ENCODE data around the gene NEBL.
A peak's percentile ranks its signal among the peaks of the same experiment; 100 is the strongest.

Gene NEBL

DNA sequence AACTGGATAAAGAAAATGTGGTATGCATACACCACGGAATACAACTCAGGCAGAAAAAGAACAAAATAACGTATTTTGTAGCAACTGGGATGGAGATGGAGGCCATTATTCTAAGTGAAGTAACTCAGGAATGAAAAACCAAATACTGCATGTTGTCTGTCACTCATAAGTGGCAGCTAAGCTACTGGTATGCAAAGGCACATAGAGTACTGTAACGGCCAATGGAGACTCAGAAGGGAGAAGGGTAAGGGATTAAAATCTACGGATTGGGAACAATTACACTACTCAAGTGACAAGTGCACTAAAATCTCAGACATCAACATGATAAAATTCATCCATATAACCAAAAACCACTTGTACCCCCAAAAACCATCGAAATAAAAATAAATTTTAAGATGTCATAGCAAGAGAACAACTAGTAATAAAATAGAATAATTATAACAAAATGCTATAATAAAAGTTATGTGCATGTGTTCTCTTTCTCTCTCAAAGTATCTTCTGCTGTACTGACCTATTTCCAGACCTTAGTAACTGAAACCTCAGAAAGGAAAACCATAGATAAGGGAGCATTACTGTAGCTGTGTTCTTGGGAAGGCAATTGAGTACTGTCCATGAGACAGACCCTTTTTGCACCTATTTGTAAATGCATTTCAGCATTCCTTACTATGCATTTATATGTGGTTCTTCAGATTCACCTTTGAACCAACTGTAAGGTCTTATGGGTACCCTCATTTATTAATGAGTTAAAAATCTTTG lies 6.7 kb upstream of the NEBL start:
- DNase-seq = no peak

DNA sequence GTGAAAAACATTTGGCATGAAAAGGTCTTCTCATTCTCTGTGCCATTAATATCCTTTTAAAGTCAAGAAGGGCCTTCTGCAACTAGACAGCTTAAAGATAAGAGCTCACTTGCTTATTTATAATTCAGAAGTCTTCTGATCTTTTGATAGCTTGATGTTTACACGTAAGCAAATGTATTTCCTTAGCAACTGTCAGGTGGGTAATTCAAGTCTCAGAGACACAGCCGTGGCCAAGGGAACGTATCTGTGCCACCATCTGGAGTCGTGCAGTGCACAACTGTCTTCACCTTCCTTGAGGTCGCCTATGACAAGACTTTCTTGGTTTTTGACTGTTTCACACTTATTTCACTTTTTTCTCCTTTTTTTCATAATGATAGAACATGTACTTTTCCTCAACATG lies 4.0 kb upstream of the NEBL start:
- no peak for DNase-seq

DNA sequence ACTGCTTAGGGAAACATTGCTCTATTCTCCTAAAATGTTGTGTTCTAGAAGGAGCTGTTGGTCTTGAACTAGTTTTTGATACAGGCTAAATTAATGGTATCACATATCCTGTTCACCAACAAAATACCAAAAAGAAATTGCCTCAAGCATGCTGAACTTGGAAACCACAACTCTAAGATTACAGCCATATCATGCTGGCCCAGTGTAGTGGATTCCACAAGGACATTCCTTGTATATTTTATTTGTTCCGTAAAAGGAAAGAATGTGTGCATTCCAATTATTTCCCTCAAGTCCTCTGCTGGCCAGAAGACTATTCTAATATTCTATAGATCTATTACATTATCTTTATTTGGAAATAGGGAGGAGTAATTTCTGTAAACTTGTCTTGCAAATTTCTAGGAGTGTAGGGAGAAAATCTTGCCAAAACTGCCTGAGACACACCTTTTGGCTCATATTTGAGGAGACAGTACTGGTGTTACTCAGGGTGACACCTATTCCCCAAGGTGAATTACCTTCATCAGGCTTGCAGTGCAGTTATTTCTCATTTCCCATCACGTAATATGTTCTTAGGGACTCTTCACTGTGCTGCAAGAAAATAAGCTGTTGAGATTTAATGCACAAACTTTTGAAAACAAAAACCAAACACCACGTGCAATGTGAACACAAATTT lies 1.9 kb upstream of the NEBL start:
- DNase-seq = no peak

DNA sequence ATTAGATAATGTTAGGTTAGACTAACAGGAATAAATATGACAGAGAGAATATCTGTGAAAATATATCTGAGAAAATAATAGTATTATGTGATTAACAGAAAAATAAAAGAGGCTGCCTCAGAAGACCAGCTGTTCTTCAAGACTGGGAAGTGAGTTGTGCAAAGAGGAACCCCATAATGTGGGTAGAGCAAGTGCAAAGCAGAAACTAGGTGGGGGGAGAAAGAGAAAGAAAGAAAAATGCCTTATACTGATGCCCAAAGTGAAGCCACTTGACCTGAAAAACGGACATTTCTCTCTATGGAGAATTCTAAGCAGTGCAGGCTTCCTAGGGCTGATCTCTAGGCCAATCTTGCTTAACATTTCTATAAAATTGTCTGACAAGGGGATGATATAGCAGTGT lies 3.8 kb downstream of the NEBL start:
- no peak for DNase-seq

DNA sequence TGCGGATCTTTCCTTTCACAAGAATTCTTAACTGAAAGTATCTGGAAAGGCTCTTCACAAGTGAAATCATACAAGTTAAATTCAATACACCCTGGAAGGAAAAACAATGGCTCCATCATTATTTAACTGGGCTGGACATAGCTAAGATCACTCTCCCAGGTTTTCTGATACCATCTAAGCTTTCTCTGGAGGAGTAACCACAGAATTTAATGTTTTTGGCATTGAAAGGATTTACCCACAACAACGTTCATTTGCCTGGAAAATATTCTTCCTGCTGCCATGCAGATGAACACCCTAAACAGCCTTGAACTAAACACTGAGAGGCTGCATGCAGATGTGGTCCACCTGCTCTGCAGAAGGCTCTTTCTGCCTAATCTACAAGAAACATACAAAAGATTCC lies 4.3 kb downstream of the NEBL start:
- no peak for DNase-seq

DNA sequence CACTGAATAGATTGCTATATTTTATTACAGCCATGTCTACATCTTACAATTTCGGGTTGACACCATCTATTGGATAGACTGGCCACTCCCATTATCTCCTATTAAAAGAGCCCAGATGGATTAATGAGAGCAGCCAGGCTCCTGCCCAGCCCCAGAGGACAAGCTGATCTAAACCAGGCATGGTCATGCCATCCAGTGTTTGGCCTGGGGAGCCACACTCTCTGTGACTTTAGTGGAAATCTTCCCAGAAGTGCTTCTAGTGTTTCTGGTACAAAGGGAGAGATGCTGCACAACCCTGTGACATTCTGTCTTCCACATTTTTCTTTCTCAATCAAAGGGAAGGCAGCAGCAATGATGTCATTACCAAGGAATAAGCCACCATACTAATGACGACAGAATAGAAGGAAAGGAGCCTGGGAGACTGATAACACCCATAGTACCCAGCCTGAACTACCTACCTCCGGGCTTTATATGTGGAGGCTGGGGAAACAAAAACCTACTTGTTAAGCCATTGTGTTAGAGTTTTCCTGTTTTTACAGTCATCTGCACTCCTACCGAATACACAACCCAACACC lies 5.0 kb downstream of the NEBL start:
- no peak for DNase-seq

DNA sequence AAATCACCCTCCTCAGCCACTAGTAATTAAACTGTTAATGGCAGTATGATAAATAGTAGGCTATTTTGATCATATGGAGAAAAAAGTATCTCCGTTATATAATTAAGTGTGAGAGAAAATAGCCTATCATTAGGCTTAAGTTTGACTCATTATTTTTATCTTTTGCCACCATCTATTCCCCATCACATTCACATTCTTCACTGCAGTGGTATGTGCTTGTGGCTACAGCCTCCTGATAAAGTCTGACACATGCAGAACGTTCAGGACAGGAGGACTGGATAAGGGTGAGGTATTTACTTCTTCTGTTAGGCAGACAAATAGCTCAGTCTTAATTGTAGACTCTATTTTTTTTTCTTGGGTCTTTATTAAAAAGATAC lies 5.8 kb downstream of the NEBL start:
- DNase-seq = no peak

DNA sequence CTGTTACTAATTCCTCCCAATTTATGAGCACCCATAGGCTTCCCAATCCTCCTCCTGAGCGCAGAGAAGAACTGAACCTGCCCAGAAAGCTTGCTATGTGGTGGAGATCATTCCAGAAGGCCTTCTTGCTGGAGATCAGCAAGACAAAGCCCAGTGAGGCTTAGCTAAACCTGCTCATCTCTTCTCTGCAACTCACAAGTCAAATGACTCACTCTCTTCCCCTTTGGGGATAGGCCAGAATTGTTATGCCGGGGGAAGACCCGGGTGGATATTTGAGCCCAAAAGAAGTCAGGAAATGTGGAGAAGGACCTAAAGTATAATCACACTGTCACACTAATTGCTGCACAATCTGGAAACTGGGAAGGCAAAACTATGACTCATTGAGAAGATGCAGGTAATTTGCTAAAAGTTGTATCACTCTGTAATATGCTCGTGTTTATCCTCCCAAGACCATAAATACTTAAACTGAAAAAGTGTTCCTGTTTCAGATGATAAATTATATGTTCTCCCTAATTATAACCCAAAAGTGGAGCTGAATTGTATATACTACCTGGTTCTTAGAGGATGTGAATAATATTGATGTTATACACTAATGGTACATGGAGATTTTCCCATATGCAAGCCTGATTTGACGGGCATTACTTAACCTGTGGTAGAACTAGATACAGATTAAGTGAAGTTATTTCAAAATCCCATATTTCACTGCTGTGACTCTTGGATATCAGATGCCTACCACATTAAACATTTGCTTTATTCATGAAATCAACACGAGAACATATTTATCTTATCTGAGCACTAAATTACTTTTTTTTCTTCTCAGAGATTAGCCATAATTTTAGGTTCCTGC lies 6.4 kb downstream of the NEBL start:
- no peak for DNase-seq

DNA sequence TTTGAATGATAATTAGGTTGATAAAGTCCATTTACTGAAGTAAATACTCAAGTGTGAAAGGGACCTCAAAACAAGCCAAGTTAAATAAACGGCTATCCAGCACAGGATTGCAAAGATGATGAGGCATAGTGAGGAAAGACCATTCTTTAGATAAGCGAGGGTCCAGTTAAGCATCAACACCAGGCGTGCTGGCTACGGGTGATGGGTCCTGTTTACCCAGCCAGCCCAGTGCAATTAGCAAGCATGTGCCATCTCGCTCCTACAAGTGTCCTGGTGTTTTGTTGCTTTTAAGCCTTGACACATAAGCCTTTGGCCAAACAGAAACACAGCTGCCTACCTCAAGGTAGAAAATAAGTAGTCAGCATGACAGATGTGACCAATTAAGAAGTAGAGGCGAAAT lies 7.1 kb downstream of the NEBL start:
- DNase-seq = no peak

DNA sequence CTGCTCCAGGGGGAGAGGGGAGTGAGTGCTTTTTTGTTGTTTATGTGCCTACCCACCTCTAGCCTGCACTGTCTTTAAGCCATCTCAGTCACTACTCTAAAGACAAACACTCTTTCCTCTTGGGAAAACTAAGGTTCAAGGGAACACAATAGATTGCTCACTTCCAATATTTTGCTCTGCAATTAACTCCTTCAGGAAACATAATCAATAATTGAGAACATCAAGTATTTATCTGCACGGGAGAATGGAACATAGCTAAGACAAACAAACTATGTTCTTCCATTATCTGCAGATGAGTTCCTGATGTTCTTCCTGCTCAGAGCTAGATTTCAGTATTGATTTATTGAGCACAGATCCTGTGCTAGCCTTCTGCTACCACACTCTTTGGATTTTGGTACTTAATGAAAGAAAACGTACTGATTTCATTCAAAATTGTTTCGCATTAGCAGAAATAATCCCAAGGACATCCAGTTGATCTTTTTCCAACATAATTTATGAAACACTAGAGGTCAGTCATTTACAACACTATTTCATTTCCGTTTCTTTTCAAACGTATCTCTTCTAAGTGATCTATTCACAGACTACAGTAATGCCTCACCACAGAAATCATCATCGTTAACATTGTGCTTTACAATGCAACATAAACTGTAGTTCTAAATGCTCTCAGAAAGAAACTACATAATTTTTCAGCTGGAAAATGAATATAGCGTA lies 8.3 kb downstream of the NEBL start:
- no peak for DNase-seq

DNA sequence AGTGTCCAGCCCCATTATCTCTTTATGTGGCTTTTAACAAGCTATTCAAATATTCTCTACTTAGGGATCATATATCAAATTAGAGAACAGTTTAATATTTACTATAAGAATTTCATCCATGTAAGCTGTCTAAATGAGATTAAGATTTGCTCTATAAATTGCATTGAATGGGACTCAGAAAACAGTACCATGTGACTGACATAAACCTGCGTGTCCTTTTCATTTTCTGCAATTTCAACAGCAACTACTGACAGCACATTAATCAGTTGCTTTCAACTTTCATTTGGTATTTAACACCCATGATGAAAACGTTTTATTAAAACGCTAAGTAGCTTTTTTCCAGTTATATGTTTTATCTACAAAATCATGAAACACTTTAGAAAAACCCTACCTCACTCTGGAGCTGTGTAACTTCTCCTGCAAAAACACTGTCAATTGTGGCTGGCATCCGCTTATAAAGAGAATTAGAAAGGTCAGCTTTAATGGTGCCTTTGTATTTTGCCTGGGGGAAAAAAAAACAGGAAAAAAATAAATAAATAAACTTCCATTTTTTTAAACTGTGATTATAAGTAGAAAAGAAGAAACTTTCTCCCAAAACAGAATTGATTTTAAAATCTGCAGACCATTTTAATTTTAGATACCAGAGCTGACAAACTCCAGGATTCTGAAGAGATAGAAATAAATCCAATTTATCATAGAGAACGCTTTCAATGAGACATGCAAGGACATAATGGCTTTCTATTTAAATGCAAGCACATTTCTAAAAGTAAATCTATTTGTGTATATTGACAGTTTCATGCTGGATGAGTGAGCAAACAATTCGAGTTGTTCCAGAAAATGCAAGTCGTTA lies 9.2 kb downstream of the NEBL start:
- DNase-seq = no peak

DNA sequence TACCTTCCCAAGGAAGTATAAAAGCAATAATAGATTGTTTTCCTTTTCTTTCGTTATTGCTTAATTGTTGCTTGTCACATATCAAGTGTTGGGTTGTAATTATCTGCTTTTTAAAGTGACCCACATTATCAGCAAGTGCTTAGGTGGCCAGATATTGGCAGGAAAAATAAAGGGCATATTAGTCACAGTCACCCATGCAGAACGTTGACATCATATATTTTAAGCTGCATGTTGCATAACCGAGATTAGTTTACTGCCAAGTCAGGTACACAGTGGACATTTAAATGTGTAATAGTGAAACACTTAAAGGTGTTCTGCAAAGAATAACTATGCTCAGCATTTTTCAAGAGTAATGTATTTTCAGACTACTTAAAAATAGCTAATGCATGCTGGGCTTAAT lies 11.4 kb downstream of the NEBL start:
- peak; percentile 18 for DNase-seq

DNA sequence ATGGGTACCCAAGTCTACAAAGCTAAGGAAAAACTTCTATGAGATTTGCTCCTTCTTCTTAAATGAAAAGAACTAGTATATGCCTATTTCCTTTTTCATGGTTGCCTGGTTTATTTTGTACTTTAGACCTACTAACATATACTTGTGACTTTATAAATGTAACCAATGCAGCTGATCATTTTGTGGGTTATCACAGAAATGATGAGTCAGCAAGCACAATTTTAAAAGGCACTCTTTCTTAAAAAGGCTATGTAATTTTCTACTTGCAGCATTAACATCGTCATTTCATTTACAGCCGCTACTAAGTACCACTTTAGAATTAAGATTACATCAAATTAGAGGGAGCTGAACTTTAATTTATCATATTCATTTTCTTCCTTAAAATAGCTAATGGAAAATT lies 13.6 kb downstream of the NEBL start:
- DNase-seq = no peak

DNA sequence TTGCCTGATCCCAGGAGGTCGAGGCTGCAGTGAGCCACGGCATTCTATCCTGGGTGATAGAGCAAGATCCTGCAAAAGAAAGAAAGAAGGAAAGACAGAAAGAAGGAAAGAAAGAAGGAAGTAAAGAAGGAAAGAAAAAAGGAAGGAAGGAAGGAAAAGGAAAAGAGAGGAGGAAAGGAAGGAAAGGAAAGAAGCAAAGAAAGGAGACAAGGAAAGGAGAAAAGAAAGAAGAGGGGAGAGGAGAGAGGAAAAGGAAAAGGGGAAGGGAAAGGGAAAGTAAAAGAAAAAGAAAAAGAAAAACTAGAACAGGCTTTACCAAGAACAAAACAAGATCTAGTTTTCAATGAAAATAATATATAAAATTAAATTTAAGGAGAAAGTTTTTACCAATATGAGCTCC lies 15.0 kb downstream of the NEBL start:
- DNase-seq = no peak

DNA sequence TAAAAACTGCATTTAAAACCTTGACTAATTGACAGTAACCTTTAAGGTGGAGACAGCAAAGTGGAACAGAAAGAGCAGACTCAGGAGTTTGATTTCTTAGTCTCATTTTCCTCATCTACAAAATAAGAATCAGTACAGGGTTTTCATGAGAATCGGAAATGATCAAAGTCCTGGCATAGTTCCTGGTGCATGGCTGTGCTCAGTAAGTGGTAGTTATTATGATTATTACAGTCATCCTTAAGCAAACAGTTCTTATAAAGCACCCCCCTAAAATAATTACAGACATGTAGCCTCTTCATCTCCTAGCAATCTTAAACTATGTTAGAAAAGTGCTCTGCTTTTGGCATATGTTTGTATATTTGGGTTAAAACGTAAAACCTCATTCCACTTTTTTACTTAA lies 18.0 kb downstream of the NEBL start:
- DNase-seq = no peak

DNA sequence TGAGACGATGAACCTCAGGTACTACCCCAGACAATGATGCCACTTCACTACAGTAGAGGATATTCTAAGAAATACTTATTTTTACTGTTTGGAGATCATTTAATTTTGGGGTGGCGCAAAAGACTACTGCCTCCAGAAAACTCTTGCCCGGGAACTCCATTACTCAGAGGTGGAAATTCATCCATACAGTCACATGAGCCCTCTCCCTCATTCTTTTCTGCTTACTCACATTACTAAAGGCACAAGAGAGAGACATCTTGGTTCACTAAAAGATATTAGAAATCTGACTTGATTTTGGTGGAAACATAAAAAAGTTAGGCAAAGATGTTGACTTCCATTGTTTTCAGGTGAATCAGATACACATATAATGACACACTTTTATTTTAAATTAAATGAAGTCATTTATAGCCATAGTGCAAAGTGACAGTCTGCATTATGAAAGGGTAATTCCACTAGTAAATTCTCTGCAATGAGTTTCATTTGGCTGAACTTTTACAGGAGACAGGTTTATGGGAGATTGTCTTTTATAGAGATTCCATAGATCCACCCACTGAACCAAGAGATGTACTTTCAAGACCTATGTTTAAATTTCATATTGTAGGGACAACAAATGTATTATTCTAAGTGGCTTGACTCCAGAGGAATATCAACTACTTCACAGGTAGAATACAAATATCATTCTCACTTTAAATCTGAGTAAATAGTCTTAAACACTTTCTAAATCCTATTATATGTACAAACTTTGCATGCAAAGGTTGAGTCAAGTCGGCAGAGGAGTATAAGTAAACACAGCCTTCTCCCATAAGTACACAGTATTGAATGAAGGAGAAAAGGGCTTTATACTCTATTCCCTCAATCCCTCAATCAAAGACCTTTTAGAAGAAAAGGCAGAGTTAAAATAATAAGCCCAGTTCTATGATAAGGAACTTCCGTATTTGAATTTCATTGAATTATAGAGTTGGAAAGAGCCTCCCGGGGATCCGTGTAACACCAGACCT lies 18.8 kb downstream of the NEBL start:
- peak; percentile 27 for DNase-seq

DNA sequence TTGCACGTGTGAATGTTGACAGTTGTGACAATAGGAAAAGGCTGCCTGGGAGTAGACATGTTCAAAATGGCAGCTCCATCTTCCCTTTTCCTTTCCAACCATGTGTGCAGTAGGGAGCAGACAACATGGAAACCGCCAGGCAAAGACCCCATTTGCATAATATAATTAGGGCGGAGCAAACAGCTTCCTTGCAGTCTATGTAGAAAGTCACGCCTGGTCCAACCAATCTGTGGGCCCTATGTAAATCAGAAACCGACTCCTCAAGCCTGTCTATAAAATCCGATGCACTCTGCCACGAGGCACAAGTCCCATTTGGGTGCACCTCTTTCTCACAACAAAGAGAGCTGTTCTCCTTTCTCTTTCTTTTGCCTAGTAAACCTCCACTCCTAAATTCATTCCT lies 19.6 kb downstream of the NEBL start:
- DNase-seq = no peak

DNA sequence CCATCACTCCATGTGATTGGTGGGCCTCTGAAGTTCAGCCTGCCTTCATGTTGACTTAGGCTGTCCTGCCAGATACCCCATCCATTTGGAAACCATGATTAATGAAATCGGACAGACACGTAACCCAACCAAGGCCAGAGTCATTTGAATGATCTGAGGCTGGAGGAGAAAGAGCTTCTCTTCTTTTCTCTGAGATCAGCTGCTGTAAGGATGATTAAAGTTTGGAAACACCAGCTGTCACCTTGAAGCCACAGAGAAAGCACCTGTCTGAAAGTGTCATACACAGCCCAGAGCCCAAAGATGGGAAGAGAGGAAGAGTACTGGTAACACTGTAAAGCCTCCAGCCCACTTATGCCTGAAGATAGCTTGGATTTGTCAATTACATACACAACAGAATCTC lies 22.9 kb downstream of the NEBL start:
- no peak for DNase-seq

DNA sequence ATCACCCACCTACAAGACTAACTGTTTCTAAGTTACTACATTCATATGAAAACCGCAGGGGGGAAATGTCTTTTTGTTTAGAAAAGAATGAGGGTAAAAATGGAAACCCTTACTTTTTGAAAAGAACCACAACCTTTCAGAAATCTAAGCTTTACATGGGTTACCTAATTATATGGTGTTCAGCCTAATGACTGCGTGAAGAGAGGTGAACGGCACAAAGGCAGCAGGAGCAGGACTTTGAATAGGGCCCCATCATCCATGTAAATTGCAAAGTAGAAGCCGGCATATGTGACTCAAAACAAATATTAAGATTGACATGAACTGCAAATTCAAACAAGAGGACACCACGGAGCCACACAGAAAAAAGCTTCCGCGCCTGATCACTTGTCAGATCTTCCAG lies 25.1 kb downstream of the NEBL start:
- peak; percentile 83 for DNase-seq

DNA sequence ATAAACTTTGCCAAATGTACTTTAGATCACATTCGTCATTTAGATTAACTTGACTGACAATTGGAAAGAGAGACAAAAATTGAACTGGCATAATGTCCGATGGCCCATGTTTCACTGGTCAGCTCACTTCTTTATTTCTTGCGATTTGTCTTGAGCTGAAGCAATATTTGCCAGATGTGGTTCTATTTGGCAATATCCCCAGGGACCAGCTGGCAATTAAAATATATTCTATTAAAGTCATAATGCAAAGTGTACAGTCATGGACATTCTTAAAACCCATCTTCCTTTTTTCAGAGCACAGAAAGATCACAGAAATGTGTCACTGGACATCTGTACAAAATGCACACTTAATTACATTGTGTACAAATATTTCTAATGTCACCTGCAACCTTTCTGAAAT lies 26.3 kb downstream of the NEBL start:
- DNase-seq = no peak

DNA sequence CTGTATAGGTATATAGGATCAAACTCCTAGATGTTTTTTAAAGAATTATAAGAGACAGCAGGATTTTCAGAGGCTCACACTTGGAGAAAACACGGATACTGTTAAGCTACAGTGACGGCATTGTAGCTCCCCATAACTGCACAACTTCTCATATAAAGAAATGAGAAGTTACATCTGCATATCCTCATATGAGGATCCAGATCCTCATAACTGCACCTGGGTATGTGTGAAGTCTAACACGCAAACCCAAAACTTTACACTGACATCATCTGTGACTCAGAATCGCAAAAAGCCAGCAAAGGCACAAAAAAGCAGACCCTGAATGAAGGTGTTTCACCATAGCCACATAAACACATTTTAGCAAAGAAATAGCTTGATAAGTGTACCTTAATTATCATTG lies 34.1 kb downstream of the NEBL start:
- DNase-seq = no peak
